ENCODE data around the gene CNOT6L. TPM values are rescaled to one million over a fixed set of nuclear protein-coding genes. Genes with fewer than 3 reads are reported as not detected.

Gene CNOT6L
- total and polyA plus RNA-seq, 2 of the 4 experiments (the other 2 are of a cell fraction), result 3.5 to 21.1 TPM

DNA sequence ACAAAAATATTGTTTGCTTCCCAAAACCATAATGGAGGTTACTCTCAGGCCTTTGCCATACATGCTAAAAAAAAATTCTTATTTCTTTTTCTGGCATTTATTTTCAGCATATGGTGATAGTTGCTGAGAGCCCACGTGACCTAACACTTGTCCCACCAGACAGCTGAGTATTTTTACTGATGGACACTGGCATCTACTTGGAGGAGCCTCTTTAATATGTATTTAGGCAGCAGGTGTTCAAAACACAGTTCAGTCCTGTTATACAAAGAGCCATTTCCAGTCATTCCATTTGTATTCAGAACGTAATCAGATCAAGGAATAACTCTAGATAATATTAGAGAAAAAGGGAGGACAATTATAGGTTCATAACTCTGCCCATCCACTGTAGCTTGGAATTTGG lies 118.0 kb downstream of the CNOT6L start:
- Histone ChIP-seq H2AK9ac (replicated peaks; ENCODE audit: low read depth, low read length, poor library complexity) (no peak overlapping the region), H3K79me1 (ENCODE audit: low read depth in 1 of 2, low read length in 2 of 2) (no peaks in the 10 kb centered on the region), H3K27ac (ENCODE audit: insufficient read depth, low read length) (no peak overlapping the region), H4K5ac (ENCODE audit: low read depth, low read length) (no peak overlapping the region), H3K4me3 (ENCODE audit: insufficient read depth, low read depth, low read length) (no peak overlapping the region), H3K56ac (ENCODE audit: extremely low read depth, insufficient read depth, low read length) (no peak overlapping the region), H4K8ac (ENCODE audit: low read depth in 2 of 2, low read length in 2 of 2) (no peak overlapping the region), H3K14ac (replicated peaks; ENCODE audit: low read depth, low read length) (no peak overlapping the region), H2BK20ac (ENCODE audit: low read depth, low read length) (no peak overlapping the region), H3K9me1 (ENCODE audit: insufficient read depth, low read length) (peaks cover 2% of the 10 kb centered on the region; the same call in 1 of the 2 replicates), H3K9me3 (ENCODE audit: control insufficient read depth, insufficient read depth, low read length) (no peaks in the 10 kb centered on the region), H2BK5ac (ENCODE audit: low read depth, low read length, poor library complexity, severe bottlenecking) (no peak overlapping the region), H3K36me3 (ENCODE audit: control insufficient read depth, insufficient read depth, low read length) (no peaks in the 10 kb centered on the region), H4K20me1 (ENCODE audit: insufficient read depth, low read length) (no peaks in the 10 kb centered on the region), H3K4me1 (ENCODE audit: control insufficient read depth, insufficient read depth, low read length) (peaks cover 3% of the 10 kb centered on the region), H2BK15ac (ENCODE audit: low read depth, low read length) (no peak overlapping the region), H3K23ac (ENCODE audit: low read depth, low read length) (no peak overlapping the region), H2AFZ (replicated peaks; ENCODE audit: low read length, poor library complexity) (no peak overlapping the region), H3K9ac (ENCODE audit: low read depth, low read length) (no peak overlapping the region), H2BK120ac (ENCODE audit: low read depth, low read length) (no peak overlapping the region), H3K18ac (ENCODE audit: low read depth, low read length) (no peak overlapping the region), H4K91ac (ENCODE audit: insufficient read depth, low read depth, low read length) (no peak overlapping the region), H3K27me3 (ENCODE audit: control insufficient read depth, insufficient read depth, low read length) (peaks cover 4% of the 10 kb centered on the region; the same call in 1 of the 2 replicates), H3K4ac (ENCODE audit: low read depth, low read length) (no peak overlapping the region), H2AK5ac (ENCODE audit: low read depth, low read length) (no peak overlapping the region), H3K4me2 (ENCODE audit: low read depth, low read length) (no peak overlapping the region)
- no peak for TF ChIP-seq RFX5 (IDR thresholded peaks at IDR 0.05; ENCODE audit: low read depth, low read length)
- no peak for TF ChIP-seq SMC3 (IDR thresholded peaks at IDR 0.05; ENCODE audit: low read depth, low read length)
- TF ChIP-seq POLR2A (IDR thresholded peaks at IDR 0.05; ENCODE audit: low read depth, low read length), result no peak
- ATAC-seq (ENCODE audit: low read depth) (no peak), DNase-seq (no peak)
- intact Hi-C loops (cut with micrococcal nuclease) (loop anchor here (5.0 kb wide), 1 partner anchor 36 kb away; no protein-coding TSS in a partner anchor), dilution Hi-C loops (cut with HindIII; ENCODE audit: low sequenced_read_pairs, unreplicated experiment) (no loop called here), in situ Hi-C loops (cut with MboI; ENCODE audit: low sequenced_read_pairs) (no loop called here)
- no TSS peak for BruUV-seq (replicated peaks)
- POLR2A ChIA-PET (ENCODE audit: unreplicated experiment), result no interaction called here
- WGBS, 2 experiments (ENCODE audit: extremely low coverage in 2 of 2, insufficient read length in 1 of 2), result no CpG with 5 or more reads among the region's 2 CpGs
- CTCF ChIA-PET, result no interaction called here
